GM12865 (cell line): ENCODE results near the gene EPHA4.

Source experiments
- DNase-seq: peaks from one replicate; pipeline ENCODE4 v3.0.0; 2010; ENCODE audit warnings: low read depth
- H3K4me3 ChIP-seq: 2 replicates; pipeline ENCODE4 v1.5.1; 2011; ENCODE audit warnings: mild to moderate bottlenecking, low read depth, low read length, control low read depth
- TF ChIP-seq, protein P1 (sequence below): IDR thresholded peaks from 2 replicates; pipeline ENCODE4 v1.5.1; 2011; ENCODE audit warnings: low read length, control low read depth, low read depth, inconsistent platforms; ENCODE audit not compliant: insufficient read depth; ENCODE audit errors: missing control alignments

The EPHA4 gene

DNA sequence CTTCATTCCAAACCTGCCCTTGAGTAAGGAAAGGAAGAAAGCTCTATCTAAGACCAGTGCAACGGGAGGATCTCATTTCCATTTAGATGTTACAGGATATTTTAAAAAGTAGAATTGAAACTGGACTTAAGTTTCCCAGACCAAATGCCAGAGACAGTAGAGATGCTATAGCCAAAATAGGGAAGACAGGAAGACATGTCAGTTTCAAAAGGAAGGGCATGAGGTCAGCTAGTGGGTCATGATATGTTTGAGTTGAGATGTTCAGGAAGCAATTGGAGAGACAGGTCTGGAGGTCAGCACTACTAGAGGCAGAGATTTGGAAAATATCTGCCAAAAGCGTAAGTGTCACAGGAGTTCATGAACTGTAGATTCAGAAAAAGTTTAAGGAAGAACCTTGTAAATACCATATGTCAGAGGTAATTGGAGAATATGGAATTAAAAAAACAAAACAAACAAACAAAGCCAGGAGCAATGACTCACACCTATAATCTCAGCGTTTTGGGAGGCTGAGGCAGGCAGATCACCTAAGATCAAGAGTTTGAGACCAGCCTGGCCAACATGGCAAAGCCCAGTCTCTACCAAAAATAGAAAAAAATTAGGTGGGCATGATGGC lies 50.8 kb downstream of the EPHA4 start:
- DNase-seq, result no peak
- H3K4me3 ChIP-seq, result no peak overlapping the region
- TF ChIP-seq, protein P1, sequence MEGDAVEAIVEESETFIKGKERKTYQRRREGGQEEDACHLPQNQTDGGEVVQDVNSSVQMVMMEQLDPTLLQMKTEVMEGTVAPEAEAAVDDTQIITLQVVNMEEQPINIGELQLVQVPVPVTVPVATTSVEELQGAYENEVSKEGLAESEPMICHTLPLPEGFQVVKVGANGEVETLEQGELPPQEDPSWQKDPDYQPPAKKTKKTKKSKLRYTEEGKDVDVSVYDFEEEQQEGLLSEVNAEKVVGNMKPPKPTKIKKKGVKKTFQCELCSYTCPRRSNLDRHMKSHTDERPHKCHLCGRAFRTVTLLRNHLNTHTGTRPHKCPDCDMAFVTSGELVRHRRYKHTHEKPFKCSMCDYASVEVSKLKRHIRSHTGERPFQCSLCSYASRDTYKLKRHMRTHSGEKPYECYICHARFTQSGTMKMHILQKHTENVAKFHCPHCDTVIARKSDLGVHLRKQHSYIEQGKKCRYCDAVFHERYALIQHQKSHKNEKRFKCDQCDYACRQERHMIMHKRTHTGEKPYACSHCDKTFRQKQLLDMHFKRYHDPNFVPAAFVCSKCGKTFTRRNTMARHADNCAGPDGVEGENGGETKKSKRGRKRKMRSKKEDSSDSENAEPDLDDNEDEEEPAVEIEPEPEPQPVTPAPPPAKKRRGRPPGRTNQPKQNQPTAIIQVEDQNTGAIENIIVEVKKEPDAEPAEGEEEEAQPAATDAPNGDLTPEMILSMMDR, result no peak

DNA sequence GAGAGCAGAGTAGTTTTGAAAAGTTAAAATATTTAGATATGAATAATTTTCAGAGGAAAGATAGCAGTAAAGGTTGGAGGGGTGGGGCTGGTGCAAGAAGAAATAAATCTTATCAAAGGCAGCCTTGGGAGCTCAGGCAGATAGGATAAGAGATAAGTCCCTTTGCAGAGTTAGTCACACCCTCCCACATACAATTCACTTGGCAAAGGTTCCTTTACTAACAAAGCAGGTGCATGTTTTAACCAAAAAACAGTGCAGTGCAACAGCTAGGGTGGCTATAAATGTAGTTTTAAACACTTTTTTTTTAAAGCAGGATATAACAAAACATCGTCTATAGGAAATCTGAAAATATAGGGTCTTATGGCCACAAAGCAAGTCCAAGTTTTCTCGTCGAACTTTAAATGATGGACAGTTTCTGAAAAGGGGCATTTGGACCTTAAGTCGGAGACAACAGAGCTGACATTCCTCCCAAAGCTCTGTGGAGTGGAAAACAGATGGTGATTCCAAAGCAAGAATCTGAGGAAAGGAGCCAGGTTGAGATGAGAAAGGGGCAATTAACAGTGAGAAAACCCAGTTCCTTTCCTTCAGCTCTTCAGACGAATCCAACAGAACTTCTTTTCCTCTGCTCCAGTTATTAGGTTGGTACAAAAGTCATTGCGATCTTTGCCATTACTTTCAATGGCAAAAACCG lies 53.0 kb downstream of the EPHA4 start:
- TF ChIP-seq, protein P1, result no peak
- no peak for DNase-seq
- no peak overlapping the region for H3K4me3 ChIP-seq

GRCh38 chr2:221518201-221518934 lies 53.7 kb downstream of the EPHA4 start:
- peak; percentile 70 for DNase-seq
- no peak overlapping the region; the same call in 1 of the 2 replicates for H3K4me3 ChIP-seq
- TF ChIP-seq, protein P1, result no peak

DNA sequence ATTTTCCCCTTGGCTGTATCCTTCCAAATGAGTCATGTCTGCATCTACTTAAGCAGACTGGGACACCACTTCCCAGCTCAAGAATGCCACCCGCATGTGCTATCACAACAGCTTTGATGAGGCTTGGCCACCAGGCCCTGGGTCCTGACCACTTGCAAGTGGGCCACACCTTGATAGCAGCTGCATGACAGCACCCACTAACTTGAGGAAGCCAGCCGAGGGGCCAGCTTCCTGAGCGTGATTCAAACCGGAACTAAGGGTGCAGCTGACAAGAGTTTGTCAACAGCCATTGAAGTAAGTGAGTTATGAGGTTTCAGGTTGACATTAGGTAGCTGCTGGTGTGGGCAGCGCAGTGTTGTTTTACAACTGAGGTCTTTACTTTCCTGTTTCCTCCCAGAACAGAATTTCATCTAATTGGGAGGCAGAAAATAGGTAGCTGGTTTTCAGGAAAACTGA lies 54.4 kb downstream of the EPHA4 start:
- TF ChIP-seq, protein P1, result no peak
- H3K4me3 ChIP-seq, result no peak overlapping the region
- peak; percentile 90 for DNase-seq

- no peak for DNase-seq
- TF ChIP-seq, protein P1, result no peak
- H3K4me3 ChIP-seq, result no peak overlapping the region
These were observed 54.9 kb downstream of the EPHA4 start for GRCh38 chr2:221517146-221517695.

- TF ChIP-seq, protein P1, result no peak
- no peak for DNase-seq
- no peak overlapping the region for H3K4me3 ChIP-seq
These were observed 56.2 kb downstream of the EPHA4 start for GRCh38 chr2:221515864-221516263.
